Activated CD4-positive, alpha-beta T cell treated with anti-CD3 and anti-CD28 coated beads for 1 hour (primary cell): ENCODE measurements around the gene NFU1.
"Not testable (repeated sequence)": the region's sequence is repeated elsewhere in the genome, so short reads cannot be mapped to it uniquely, and the experiment has no call there.

ENCODE experiments used
- DNase-seq: peaks from one replicate; pipeline ENCODE4 v3.0.0-alpha.2; 2020

NFU1 gene

DNA sequence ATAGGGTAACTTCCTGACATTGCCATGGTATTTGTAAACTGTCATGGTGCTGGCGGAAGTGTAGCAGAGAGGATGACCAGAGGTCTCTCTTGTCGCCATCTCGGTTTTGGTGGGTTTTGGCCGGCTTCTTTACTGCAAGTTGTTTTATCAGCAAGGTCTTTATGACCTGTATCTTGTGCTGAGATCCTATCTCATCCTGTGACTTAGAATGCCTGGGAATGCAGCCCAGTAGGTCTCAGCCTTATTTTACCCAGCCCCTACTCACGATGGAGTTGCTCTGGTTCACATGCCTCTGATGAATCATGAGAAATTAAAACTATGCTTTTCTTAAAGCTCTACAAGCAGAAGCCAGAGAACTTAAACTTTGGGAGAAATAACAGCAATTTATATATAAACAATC is 12.7 kb upstream of the NFU1 start:
- DNase-seq, result no peak

DNA sequence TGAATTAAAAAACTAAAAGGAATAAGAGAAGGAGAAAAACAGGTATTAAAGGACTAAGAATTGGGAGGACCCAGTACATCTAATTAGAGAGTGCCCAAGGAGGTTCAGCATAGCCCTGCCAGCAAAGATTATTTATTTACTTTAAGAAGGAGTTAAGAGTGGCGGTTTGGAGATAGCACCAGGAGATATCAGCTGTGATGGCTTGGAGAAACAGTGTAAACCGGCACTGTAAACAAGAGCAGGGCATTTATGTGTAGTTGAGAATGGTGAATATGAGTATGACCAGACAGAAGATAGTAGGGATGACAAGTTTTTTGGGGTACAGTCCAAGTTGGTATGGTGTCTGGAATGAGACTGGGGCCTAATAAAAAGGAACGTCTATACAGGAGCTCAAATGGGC is 6.4 kb upstream of the NFU1 start:
- DNase-seq, result not testable (repeated sequence)

DNA sequence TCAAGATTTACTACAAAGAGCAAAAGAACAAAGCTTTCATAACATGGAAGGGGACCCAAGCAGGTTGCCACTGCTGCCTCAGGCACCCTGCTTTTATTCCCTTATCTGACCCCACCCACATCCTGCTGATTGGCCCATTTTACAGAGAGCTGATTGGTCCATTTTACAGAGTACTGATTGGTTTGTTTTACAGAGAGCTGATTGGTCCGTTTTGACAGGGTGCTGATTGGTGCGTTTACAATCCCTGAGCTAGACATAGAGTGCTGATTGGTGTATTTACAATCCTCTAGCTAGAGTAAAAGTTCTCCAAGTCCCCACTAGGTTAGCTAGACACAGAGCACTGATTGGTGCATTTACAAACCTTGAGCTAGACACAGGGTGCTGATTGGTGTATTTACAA is 2.3 kb upstream of the NFU1 start:
- not testable (repeated sequence) for DNase-seq

DNA sequence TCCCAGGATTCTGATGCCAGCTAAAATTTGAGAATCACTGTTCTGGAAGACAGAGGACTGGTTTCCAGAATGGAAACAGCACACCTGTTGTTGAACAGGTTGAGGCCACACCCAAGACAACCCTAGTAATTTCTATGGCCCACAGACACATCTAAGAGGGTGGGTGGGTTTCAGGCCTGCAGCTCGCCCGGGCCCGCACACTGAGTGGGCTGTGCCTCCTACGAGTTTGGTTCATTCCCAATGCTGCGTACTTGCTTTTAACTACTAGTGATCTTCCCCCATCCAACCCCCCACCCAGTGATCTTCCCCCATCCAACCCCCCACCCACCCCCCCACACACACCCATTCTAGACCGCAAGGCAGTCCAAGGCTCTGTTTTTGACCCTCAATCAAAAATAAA is 1.3 kb upstream of the NFU1 start:
- no peak for DNase-seq

DNA sequence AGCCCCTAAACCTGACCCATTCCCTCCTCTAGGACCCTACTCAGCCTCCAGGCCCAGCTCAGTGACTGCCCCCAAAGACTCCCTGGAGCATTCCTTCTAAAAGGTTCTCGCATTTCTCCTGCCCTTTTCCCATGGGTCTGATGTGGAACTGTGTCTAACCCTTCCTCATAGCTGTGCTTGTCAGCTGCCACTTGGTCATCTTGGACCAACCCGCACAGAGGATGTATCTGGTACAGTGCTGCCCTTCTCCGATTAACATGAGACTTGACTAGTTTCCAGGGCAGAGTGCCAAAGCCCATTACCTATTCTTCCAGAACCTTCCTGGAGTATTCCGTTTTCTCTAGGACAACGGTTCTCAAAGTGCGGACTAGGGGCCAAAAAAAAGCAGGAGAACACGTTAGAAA is 518 bp upstream of the NFU1 start:
- no peak for DNase-seq

DNA sequence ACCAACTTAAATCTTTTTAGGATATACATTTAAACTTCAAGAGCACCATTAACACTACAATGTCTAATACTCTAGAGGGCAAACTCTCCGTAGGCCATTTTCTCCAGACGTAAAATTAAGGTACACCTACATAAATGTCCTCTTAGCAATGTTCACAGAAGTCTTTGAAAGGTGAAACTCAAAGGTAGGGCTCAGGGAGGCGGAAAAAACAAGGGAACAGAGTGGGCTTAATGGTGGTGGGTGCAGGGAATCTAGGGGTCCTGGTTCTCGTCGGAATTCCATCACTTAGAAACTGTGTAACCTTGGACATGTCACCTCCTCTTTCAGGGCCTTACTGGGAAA is 668 bp downstream of the NFU1 start:
- DNase-seq, result no peak

DNA sequence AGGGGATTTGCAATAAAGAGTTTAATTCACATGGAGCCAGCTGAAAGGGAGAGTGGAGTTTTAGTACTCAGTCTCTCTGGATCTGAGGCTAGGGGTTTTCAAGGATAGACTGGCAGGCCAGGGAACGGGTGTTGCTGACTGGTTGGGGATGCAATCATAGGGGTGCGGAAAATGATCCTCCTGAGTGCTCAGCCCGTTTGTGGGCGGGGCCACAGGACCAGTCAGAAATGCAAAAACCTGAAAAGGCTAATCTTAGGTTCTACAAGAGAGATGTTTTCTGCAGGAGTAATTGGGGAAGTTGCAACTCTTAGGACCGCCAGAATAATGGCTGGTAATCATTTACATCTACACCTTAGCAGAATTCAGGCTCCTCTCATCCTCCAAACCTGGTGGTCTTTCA is 2.5 kb downstream of the NFU1 start:
- no peak for DNase-seq

DNA sequence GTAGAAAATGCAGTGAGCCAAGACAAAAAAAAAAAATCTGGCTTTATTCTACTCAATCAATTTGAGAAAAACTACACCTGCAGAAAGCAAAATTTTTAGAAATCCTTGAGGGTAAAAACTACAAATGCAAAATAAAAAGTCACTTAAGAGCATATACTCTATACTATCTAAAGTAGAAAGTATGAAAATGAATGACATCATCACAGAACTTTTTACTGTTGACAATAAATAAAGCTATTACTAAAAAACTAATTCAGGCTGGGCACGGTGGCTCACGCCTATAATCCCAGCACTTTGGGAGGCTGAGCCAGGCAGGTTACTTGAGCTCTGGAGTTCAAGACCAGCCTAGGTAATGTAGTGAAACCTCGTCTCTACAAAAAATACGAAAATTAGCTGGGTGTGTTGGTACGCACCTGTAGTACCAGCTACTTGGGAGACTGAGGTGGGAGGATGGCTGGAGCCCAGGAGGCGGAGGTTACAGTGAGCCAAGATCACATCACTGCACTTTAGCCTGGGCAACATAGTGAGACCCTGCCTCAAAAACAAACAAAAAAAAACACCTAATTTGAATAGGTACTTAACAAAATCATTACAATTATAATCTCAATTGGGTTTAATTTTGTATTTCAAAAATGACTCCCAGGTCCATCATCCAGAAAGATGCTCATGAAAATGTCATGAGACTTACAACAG is 7.6 kb downstream of the NFU1 start:
- DNase-seq, result no peak

DNA sequence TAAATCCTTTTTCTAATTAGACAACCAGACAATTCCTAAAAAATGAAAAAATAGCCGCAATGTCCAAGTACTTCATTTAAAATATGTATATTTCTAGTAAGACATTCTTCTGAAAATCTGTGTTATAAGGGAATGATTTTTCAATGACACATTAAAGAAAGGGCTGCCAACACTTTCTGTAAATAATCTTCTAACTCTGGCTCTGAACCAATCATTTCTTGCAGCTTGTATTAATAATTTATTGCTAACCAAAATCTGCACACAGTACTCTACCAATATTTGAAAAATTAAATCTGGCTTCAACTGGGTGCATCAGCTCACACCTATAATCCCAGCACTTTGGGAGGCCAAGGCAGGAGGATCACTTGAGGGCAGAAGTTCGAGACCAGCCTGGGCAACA is 8.3 kb downstream of the NFU1 start:
- DNase-seq, result no peak

DNA sequence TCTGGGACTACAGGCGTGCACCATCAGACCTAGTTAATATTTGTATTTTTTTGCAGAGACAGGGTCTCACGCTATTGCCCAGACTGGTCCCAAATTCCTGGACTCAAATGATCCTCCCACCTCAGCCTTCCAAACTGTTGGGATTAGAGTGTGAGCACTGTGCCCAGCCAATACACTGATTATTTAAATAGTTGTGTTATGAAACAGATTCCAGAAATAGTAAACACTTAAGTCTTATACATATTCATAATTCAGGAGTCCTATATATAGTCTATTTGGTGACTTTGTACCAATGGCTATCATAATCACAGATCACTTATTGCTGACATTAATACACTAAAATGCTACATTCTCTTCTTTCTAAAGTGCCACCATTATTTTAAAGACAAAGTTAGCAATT is 12.8 kb downstream of the NFU1 start:
- DNase-seq, result no peak

DNA sequence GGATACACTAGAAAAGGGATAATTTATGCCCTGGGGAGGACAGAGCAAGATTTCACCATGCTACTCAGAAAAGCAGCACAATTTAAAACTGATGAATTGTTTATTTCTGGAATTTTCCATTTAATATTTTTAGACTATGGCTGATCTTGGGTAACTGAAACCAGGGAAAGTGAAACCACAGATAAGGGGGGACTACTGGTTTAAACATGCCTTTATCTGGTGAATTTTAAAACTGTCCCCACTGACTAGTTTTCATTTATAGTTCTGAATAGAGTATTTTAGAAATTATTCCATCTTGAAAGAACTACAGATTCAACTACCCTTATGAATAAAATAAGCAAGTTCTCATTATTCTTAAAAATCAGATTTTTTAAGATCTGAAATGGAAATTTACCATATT is 15.0 kb downstream of the NFU1 start:
- DNase-seq, result no peak

DNA sequence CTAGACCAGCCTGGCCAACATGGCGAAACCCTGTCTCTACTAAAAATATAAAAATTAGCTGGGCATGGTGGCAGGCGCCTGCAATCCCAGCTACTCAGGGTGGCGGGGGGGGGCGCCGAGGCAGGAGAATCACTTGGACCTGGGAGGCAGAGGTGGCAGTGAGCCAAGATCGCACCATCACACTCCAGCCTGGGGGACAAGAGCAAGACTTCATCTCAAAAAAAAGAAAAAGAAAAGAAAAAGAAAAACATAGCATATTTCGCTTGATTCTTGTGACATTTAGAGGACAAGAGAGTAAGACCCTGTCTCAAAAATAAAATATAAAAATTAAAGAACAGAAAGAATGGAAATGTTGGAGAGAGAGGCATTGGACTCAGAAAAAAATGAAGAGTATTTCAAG is 18.1 kb downstream of the NFU1 start:
- not testable (repeated sequence) for DNase-seq

DNA sequence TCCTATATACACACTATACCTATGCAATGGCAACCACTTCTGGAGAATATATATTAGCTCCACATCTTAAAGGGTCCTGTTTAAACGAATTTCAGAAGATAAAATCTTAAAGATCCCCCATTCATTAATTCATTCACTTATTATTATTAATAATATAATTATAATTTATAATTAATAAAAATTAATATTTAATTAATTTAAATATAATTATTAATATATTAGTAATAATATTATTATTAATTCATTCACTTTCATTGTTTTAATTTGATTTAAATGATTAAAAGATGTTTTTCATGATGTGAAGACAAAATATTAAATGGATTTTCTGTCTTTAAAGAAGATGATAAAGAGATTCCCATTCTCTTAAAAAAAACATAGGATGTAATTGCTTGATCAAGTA is 21.1 kb downstream of the NFU1 start:
- no peak for DNase-seq

DNA sequence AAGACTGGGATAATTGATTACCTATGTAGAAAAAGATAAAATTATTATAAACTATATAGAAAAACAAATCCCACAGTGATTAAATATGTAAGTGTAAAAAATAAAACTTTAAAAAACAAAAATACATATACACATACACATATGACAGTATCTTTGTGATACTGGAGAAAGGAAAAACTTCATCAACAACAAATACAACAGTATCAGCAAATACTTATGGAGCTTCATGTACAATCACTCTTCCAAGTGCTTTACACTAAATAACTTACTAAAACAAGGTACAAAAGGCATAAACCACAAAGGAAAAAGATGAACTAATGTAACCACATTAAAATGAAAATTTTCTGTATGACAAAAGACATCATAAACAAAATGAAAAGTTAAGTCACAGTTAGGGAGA is 26.1 kb downstream of the NFU1 start:
- no peak for DNase-seq

DNA sequence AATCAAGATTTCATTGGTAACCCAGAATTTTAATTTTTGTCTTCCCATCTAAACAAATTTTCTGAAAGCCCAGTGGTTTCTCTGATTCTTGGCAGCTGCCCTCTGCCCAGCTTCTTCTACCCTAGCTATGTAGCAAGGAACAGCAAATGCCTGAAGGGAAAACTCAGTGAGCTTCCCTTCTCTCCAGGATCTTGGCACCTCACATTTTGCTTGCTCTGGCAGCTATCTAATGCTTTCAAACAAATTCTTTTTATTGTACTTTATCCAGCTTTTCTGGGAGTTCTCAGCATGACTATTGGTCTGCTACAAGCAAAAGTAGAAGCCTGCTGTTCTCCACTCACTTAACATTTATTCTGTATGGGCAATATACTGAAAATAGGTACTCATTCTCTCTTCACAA is 31.9 kb downstream of the NFU1 start:
- no peak for DNase-seq

DNA sequence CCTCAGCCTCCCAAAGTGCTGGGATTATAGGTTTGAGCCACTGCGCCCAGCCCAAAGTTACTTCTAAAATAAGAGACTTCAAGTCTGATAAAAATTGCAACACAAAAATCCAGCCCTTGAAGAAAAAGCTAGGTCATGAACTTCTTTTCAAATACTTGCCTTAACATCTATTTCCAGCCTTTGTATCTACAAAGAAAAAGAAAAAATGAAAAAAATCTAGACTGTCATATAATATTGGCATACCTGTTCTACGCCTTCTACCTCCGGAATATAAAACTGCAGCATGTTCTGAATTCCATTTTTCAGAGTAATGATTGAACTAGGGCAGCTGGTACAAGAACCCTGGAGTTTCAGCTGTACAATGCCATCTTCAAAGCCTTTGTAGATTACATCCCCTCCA is 37.1 kb downstream of the NFU1 start:
- no peak for DNase-seq

DNA sequence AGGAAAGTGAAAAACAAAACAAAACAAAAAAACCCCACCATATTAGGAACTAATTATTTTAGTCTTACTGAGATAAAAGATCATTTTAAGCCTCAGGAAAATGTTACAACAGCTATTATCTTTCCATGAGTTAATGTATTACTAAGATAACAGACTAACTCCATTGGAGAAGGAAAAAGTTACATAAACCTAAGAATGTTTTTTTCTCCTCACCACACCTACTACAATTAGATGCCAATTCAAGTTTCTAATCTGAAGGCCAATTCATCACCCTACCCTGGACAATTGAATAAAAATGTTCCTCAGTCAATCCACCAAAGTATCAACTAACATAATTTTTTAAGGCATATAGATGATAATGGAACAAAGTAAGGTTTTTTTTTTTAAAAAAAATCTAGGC is 40.0 kb downstream of the NFU1 start:
- no peak for DNase-seq

DNA sequence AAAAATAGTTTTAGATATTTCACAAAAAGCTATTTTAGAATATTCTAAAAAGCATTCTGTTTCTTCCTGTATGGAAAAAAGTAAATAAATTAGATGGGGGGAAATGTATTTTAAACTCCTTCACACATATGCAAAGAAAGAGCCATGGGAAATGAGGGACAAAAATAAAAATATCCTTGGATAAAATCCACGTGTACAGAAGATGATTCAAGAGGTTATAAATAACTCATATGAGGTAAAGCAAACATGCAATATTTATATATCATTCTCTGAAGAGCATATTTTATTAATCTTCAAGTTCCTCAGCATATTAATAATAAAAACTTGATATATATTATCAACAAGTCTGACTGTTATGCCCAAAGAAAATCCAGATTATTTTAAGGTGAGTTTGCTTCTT is 41.4 kb downstream of the NFU1 start:
- DNase-seq, result no peak

DNA sequence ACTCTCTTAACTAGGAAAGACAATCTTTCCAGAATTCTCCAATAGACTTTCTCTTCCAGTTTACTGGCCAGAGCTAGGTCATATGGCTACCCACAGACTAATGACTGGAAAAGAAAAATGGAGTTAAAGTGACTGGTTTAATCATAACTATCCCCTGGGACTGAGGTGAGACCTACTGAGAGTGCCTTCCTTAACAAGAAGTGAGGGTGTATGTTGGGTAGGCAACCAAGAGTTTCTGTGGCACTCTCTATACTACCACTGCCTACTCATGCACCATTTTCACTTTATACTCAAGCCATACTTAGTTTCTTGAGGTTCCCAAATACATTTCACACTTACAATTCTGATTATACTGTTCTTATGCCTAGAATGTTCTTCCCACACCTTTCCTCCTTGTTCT is 43.3 kb downstream of the NFU1 start:
- DNase-seq, result no peak

DNA sequence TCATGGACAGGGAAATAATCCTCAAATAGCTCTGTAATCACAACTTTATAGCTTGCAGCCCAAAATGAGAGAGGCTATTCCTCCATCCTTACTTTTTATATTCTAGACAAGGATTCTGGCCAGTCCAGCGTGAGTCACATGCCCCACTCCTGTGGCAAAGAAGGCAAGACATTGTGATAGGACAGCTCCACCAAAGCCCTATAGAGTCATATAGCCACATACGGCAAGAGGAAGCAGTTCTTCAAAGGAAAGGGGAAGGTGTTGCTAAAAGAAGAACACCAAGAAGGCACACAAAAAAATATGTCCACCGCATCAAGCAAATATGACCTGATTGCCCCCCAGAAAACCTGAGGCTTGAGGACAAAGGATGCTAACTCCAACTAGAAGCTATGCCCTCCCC is 46.8 kb downstream of the NFU1 start:
- DNase-seq, result no peak

DNA sequence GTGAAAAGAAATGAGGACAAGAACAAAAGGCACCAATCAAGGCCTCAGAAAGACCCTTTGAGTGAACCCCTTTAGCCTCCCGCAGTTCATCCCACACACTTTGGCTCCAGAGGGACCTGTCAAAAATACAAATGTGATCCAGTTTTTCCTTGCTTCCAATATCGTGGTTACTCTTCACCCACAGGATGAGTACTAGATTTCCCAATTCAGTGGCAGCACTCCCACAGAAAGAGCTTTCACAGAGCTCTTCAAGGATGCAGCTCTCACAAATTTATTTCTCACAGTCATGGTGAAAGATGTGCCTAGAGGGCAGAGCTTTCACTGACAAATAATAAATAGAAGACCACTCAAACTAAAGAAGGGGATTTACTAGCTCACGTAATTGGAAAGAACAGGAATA is 47.2 kb downstream of the NFU1 start:
- no peak for DNase-seq

DNA sequence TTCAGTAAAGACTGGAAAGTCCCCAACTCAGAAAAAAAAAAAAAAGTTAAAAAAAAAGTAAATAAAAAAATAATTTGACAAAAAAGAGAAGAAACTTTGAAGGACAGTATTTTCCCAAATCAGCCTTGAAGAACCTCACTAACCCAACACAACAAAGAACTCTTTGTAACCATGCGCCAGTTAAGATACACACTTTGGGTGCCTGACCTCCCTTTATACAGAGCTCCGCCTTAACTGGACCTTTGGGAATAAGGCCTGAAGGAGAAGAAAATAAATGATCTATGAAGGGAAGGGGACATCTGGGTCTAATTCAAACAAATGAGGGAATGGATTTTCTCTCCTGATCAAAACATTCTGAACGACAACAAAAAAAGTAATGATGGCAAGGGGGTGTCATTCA is 48.0 kb downstream of the NFU1 start:
- no peak for DNase-seq

DNA sequence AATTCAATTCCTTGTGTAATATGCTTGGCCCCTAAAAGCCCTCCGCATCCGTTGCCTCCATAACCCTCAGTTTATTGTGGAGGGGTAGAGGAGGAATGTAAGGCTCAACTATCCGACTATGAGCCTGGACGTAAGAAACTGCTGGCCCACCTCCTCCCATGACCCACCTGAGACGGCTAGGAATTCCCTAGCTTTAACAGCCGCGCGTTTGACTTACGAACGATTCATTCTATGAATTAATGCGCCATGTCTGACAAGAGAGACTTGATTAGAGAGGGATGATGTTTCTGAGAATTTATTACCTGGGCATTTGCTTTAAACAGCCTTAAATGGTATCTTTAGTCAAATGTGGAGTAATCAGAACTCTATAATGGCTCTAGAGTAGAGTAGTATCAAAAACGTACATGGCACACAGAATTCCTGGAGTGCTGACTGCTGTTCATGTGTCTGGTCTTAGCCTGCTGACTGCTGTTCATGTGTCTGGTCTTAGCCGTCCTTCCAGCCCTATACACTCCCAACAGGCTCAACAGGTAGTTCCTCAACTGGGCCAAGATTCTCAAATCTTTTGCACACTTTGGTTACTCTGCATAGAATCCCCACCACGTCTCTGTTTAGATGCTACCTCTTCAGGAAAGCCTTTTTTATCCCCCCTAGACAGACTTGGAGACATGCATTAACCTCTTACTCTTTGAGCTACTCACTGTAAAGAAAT is 49.3 kb downstream of the NFU1 start:
- no peak for DNase-seq

DNA sequence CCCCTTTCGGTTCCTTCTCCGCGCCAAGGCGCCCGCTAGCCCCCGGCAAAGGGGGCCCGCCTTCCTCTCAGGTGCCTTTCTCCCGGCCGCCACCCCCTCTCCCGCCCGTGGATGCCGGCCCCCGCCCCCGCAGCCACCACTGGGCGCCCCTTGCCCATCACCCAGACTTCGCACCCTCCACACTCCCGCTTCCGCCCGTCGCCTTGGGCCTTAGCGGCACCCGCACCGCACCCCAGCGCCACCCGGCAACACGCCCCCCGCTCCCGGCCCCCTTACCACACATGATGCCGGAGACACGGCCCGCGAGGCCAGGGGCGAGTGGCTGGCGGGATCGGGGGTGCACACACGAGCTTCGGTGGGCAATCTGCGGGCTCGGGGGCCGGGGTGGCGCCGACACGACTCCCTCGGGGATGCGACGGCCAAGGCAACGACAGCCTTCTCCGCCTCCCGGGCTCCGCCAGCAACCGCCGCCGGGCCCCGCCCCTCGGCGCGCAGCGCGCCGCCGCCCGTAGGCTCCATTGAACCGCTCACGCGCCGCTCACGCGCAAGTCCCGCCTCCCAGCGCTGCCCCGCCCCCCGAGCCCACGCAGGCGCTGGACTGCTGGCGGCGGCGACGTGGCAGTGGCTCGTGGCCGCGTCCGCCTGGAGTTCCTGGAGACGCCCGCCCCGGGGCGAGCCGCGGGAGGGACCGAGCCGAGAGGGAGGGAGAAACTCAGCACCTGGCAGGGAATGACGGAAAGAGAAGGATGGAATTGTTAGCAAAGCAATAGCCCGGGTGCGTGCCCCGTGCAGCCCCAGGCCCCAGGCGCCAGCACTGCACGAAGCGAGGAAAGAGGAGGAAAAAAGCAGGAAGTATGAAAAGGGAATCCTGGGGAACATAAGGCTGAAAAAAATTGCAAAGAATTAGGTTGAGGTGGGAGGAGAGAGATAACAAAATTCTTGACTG is 50.2 kb downstream of the NFU1 start, which contains the start of gene GFPT1:
TSS of gene GFPT1 (minus strand) at position 439 of the 946 bp plus-strand sequence. CDS start at position 283, 156 bp downstream.
- DNase-seq, result peak; percentile 85
